Neural cell (in vitro differentiated cells): ENCODE measurements around the gene UBL3. TPM values are rescaled to one million over a fixed set of nuclear protein-coding genes. Genes with fewer than 3 reads are reported as not detected.

ENCODE experiments used
- H2AFZ ChIP-seq: fragments of 200-600, 300-800 bp; sonication (generic), shearing (Covaris generic); 2 replicates; pipeline ENCODE4 v1.6.0; 2014; ENCODE audit warnings: low read depth, mild to moderate bottlenecking, antibody characterized with exemption, low read length, moderate library complexity
- H3F3A ChIP-seq: fragments of 200-600 bp; shearing (Covaris generic); 2 replicates; pipeline ENCODE4 v1.6.1; 2016; ENCODE audit warnings: mild to moderate bottlenecking, moderate library complexity, mixed read lengths, antibody characterized with exemption, low read length; ENCODE audit not compliant: insufficient read depth, poor library complexity, severe bottlenecking
- H3K27ac ChIP-seq: fragments of 200-600, 300-800 bp; sonication (generic), shearing (Covaris generic); 2 replicates; pipeline ENCODE4 v1.5.1; 2014; ENCODE audit warnings: mild to moderate bottlenecking, low read length, moderate library complexity
- H3K27me3 ChIP-seq: fragments of 300-800, 200-600 bp; sonication (generic), shearing (Covaris generic); 2 replicates; pipeline ENCODE4 v1.6.0; 2014; ENCODE audit warnings: mild to moderate bottlenecking, low read depth, low read length, moderate library complexity; ENCODE audit not compliant: insufficient read depth
- H3K36me3 ChIP-seq: fragments of 300-800, 200-600 bp; sonication (generic), shearing (Covaris generic); 2 replicates; pipeline ENCODE4 v1.5.1; 2014; ENCODE audit warnings: mild to moderate bottlenecking, antibody characterized with exemption, low read length, moderate library complexity; ENCODE audit not compliant: insufficient read depth
- H3K4me2 ChIP-seq: fragments of 300-800, 200-600 bp; sonication (generic), shearing (Covaris generic); 2 replicates; pipeline ENCODE4 v1.6.0; 2014; ENCODE audit warnings: mild to moderate bottlenecking, low read length
- H3K4me3 ChIP-seq: fragments of 300-800, 200-600 bp; sonication (generic), shearing (Covaris generic); 2 replicates; pipeline ENCODE4 v1.5.1; 2014; ENCODE audit warnings: mild to moderate bottlenecking, low read length, moderate library complexity
- H3K79me2 ChIP-seq: fragments of 200-600 bp; shearing (Covaris generic); replicated peaks from 2 replicates; pipeline ENCODE4 v1.6.0; 2014; ENCODE audit warnings: mild to moderate bottlenecking, low read length, moderate library complexity; ENCODE audit not compliant: insufficient read depth
- H3K9ac ChIP-seq: fragments of 300-800, 200-600 bp; sonication (generic), shearing (Covaris generic); 2 replicates; pipeline ENCODE4 v1.6.1; 2016; ENCODE audit warnings: mild to moderate bottlenecking, low read length, mixed read lengths
- H3K9me2 ChIP-seq: fragments of 200-600 bp; shearing (Covaris generic); 2 replicates; pipeline ENCODE4 v1.6.1; 2016; ENCODE audit warnings: mild to moderate bottlenecking, low read length, mixed read lengths; ENCODE audit not compliant: insufficient read depth
- H3K9me3 ChIP-seq: fragments of 200-600, 300-800 bp; sonication (generic), shearing (Covaris generic); 2 replicates; pipeline ENCODE4 v1.6.1; 2016; ENCODE audit warnings: mild to moderate bottlenecking, mixed run types, low read length, moderate library complexity, mixed read lengths
- H4K20me1 ChIP-seq: fragments of 200-600 bp; shearing (Covaris generic); 2 replicates; pipeline ENCODE4 v1.6.1; 2016; ENCODE audit warnings: mild to moderate bottlenecking, mixed run types; ENCODE audit not compliant: insufficient read depth
- CTCF ChIP-seq: fragments of 450-650 bp; IDR thresholded peaks from 2 replicates; pipeline ENCODE4 v1.5.1; 2014; ENCODE audit warnings: antibody characterized with exemption, mild to moderate bottlenecking, moderate library complexity; ENCODE audit not compliant: poor library complexity, severe bottlenecking
- EP300 ChIP-seq: fragments of 450-650 bp; conservative IDR thresholded peaks from 2 replicates; pipeline ENCODE4 v1.6.1; 2014; ENCODE audit warnings: antibody characterized with exemption, mild to moderate bottlenecking, moderate library complexity; ENCODE audit not compliant: poor library complexity, severe bottlenecking
- EZH2 ChIP-seq: fragments of 200-600, 300-800 bp; shearing (Covaris generic), sonication (generic); IDR thresholded peaks from 2 replicates; pipeline ENCODE4 v1.6.1; 2014; ENCODE audit warnings: antibody characterized with exemption, low read length, borderline replicate concordance, mild to moderate bottlenecking; ENCODE audit not compliant: insufficient read depth, poor library complexity, severe bottlenecking
- MXI1 ChIP-seq: fragments of 450-650 bp; conservative IDR thresholded peaks from 2 replicates; pipeline ENCODE4 v1.6.1; 2014; ENCODE audit warnings: antibody characterized with exemption, mild to moderate bottlenecking; ENCODE audit not compliant: poor library complexity, severe bottlenecking
- POLR2AphosphoS5 ChIP-seq: IDR thresholded peaks from 2 replicates; pipeline ENCODE4 v1.6.1; 2012
- RAD21 ChIP-seq: fragments of 450-650 bp; conservative IDR thresholded peaks from 2 replicates; pipeline ENCODE4 v1.6.1; 2014; ENCODE audit warnings: antibody characterized with exemption, mild to moderate bottlenecking, moderate library complexity
- SMC3 ChIP-seq: fragments of 450-650 bp; conservative IDR thresholded peaks from 2 replicates; pipeline ENCODE4 v1.6.1; 2014; ENCODE audit warnings: antibody characterized with exemption, mild to moderate bottlenecking, moderate library complexity; ENCODE audit not compliant: poor library complexity
- TAF1 ChIP-seq: IDR thresholded peaks from 2 replicates; pipeline ENCODE4 v1.6.1; 2012; ENCODE audit warnings: low read depth
- polyA plus RNA-seq: library from polyadenylated mRNA; depleted of rRNA; stranded (reverse); fragments of >200 nt; gene quantifications from 2 replicates; pipeline ENCODE4 v1.2.3, GENCODE V29; 2014
- TF ChIP-seq, protein P1 (sequence below): IDR thresholded peaks from 2 replicates; pipeline ENCODE4 v1.6.1; 2012; ENCODE audit warnings: borderline replicate concordance

The UBL3 gene
- polyA plus RNA-seq, 1 donor from 2014 or later, result 35.8 TPM

- Histone ChIP-seq H3K27ac (no peak overlapping the region), H4K20me1 (no peaks in the 10 kb centered on the region)
- TF ChIP-seq EP300 (no peak), EZH2 (no peak), CTCF (no peak), RAD21 (no peak), TAF1 (no peak), POLR2AphosphoS5 (no peak), MXI1 (no peak)
- TF ChIP-seq, protein P1, sequence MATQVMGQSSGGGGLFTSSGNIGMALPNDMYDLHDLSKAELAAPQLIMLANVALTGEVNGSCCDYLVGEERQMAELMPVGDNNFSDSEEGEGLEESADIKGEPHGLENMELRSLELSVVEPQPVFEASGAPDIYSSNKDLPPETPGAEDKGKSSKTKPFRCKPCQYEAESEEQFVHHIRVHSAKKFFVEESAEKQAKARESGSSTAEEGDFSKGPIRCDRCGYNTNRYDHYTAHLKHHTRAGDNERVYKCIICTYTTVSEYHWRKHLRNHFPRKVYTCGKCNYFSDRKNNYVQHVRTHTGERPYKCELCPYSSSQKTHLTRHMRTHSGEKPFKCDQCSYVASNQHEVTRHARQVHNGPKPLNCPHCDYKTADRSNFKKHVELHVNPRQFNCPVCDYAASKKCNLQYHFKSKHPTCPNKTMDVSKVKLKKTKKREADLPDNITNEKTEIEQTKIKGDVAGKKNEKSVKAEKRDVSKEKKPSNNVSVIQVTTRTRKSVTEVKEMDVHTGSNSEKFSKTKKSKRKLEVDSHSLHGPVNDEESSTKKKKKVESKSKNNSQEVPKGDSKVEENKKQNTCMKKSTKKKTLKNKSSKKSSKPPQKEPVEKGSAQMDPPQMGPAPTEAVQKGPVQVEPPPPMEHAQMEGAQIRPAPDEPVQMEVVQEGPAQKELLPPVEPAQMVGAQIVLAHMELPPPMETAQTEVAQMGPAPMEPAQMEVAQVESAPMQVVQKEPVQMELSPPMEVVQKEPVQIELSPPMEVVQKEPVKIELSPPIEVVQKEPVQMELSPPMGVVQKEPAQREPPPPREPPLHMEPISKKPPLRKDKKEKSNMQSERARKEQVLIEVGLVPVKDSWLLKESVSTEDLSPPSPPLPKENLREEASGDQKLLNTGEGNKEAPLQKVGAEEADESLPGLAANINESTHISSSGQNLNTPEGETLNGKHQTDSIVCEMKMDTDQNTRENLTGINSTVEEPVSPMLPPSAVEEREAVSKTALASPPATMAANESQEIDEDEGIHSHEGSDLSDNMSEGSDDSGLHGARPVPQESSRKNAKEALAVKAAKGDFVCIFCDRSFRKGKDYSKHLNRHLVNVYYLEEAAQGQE, result no peak
Observed at GRCh38 chr13:29835280-29836061, 14.9 kb downstream of the UBL3 start.

GRCh38 chr13:29832761-29833298, 17.6 kb downstream of the UBL3 start:
- Histone ChIP-seq H3K4me3 (no peak overlapping the region), H3K4me2 (no peak overlapping the region), H3K36me3 (no peaks in the 10 kb centered on the region), H2AFZ (no peak overlapping the region), H3K27ac (no peak overlapping the region), H3F3A (no peaks in the 10 kb centered on the region), H4K20me1 (no peaks in the 10 kb centered on the region), H3K27me3 (no peaks in the 10 kb centered on the region), H3K9me3 (no peaks in the 10 kb centered on the region), H3K9ac (no peak overlapping the region), H3K9me2 (no peaks in the 10 kb centered on the region), H3K79me2 (peaks cover 51% of the 10 kb centered on the region)
- TF ChIP-seq POLR2AphosphoS5, result no peak
- no peak for TF ChIP-seq SMC3
- TF ChIP-seq, protein P1, result no peak
- TF ChIP-seq MXI1, result no peak
- TF ChIP-seq EZH2, result no peak
- TF ChIP-seq RAD21, result no peak
- no peak for TF ChIP-seq CTCF
- TF ChIP-seq EP300, result no peak
- no peak for TF ChIP-seq TAF1

More at GRCh38 chr13:29835280-29836061, 14.9 kb downstream of the UBL3 start:
- H3K9me2 ChIP-seq, result no peaks in the 10 kb centered on the region
- peaks cover 68% of the 10 kb centered on the region for H3K79me2 ChIP-seq
- H2AFZ ChIP-seq, result no peak overlapping the region
- no peaks in the 10 kb centered on the region for H3K36me3 ChIP-seq
- no peak overlapping the region for H3K9ac ChIP-seq
- no peak overlapping the region for H3K4me2 ChIP-seq
- no peaks in the 10 kb centered on the region for H3K27me3 ChIP-seq
- no peak overlapping the region for H3K4me3 ChIP-seq
- no peaks in the 10 kb centered on the region for H3F3A ChIP-seq
- H3K9me3 ChIP-seq, result no peaks in the 10 kb centered on the region
